Left lung (tissue), 10 donors: ENCODE data around the gene PPP1R13B. TPM values are rescaled to one million over a fixed set of nuclear protein-coding genes. Genes with fewer than 3 reads are reported as not detected.
A peak's percentile ranks its signal among the peaks of the same experiment; 100 is the strongest.

ENCODE experiments used
- ATAC-seq: fragments of 200-7000 bp; cut with Tn5 transposase; one replicate; pipeline ENCODE4 v1.9.1; 2020; ENCODE audit warnings: moderate library complexity
- DNase-seq, 4 donors: peaks; one replicate each; pipeline ENCODE4 v3.0.0-alpha.2; 2013 to 2020
- H3K27ac ChIP-seq, 2 donors: fragments of 200-600 bp; sonication (generic) in 1 of 2; one replicate each; pipeline versions ENCODE4 v1.5.0 to v1.8.0; 2020 to 2021
- H3K27me3 ChIP-seq, 2 donors: fragments of 200-600 bp; sonication (generic) in 1 of 2; one replicate each; pipeline versions ENCODE4 v1.5.0 to v1.8.0; 2020 to 2021
- H3K36me3 ChIP-seq, 2 donors: fragments of 200-600 bp; sonication (generic) in 1 of 2; one replicate each; pipeline versions ENCODE4 v1.5.0 to v1.8.0; 2020 to 2021
- H3K4me1 ChIP-seq, 2 donors: fragments of 200-600 bp; one replicate each; pipeline ENCODE4 v1.8.0; 2021
- H3K4me3 ChIP-seq, 2 donors: fragments of 200-600 bp; sonication (generic) in 1 of 2; one replicate each; pipeline versions ENCODE4 v1.5.0 to v1.8.0; 2020 to 2021; ENCODE audit warnings: mild to moderate bottlenecking in 1 of 2
- H3K9me3 ChIP-seq, 2 donors: fragments of 200-600 bp; sonication (generic) in 1 of 2; one replicate each; pipeline versions ENCODE4 v1.5.0 to v1.8.0; 2020 to 2021
- CTCF ChIP-seq, 2 donors: fragments of 200-600 bp; sonication (generic) in 1 of 2; IDR thresholded peaks; one replicate each; pipeline versions ENCODE4 v1.5.0 to v1.8.0; 2021; ENCODE audit warnings: antibody characterized with exemption in 2 of 2
- intact Hi-C, 2 donors: fragments of 100-400 bp; cut with DNase I; formaldehyde crosslinking; loops; one replicate each; pipeline versions ENCODE4 v1.11.2 to v1.14.2; 2022
- polyA plus RNA-seq, 6 donors: library from polyadenylated mRNA; unstranded; fragments of 120-200 nt; gene quantifications; one replicate each; pipeline ENCODE4 v1.2.1, GENCODE V29; 2013; ENCODE audit not compliant: insufficient read length in 6 of 6
- total RNA-seq, 2 donors: library from RNA; stranded (reverse); fragmentation: NEBNext Ultra II Directional; extraction: Animal tissue kit (Norgen Biotek cat#: 25700); gene quantifications; one replicate each; pipeline ENCODE4 v1.2.1, GENCODE V29; 2021
- donor health status: DM: no; HTN: yes; CAD: no.
- donor health status: DM: no; HTN: no; CAD: no.

Gene PPP1R13B
- total and polyA plus RNA-seq, 8 donors: 48.0 to 86.9 (median 61.7) TPM

GRCh38 chr14:103696070-103696402 lies 151.3 kb downstream of the PPP1R13B start:
- no peaks in the 10 kb centered on the region for H3K9me3 ChIP-seq

GRCh38 chr14:103695296-103696069 lies 151.9 kb downstream of the PPP1R13B start:
- intact Hi-C loops: loop anchor here in 1 of 2 donors (10.0 kb wide), 1 partner anchor 121 kb away; no protein-coding TSS in a partner anchor
- H3K4me3 ChIP-seq: no peak overlapping the region
- no peak for TF ChIP-seq CTCF (IDR thresholded peaks at IDR 0.05)
- H3K4me1 ChIP-seq: peaks cover 2 to 42% of the 10 kb centered on the region in 2 donors
- ATAC-seq: no peak
- no peak overlapping the region for H3K27ac ChIP-seq
- H3K36me3 ChIP-seq: peaks cover 0 to 90% of the 10 kb centered on the region in 2 donors
- H3K27me3 ChIP-seq: no peaks in the 10 kb centered on the region
- no peaks in the 10 kb centered on the region for H3K9me3 ChIP-seq
- DNase-seq: no peak

More at GRCh38 chr14:103696070-103696402, 151.3 kb downstream of the PPP1R13B start:
- ATAC-seq (no peak), DNase-seq (peak in 1 of 4 donors; percentile 30)
- TF ChIP-seq CTCF (IDR thresholded peaks at IDR 0.05): no peak
- peaks cover 2 to 42% of the 10 kb centered on the region in 2 donors for H3K4me1 ChIP-seq
- intact Hi-C loops: loop anchor here in 1 of 2 donors (10.0 kb wide), 1 partner anchor 121 kb away; no protein-coding TSS in a partner anchor
- peak overlapping the region in 1 of 2 donors; percentile 14 for H3K27ac ChIP-seq
- no peaks in the 10 kb centered on the region for H3K27me3 ChIP-seq
- H3K4me3 ChIP-seq: no peak overlapping the region
- peaks cover 0 to 92% of the 10 kb centered on the region in 2 donors for H3K36me3 ChIP-seq

- Histone ChIP-seq H3K27ac (no peak overlapping the region), H3K27me3 (no peaks in the 10 kb centered on the region), H3K4me1 (peaks cover 2 to 42% of the 10 kb centered on the region in 2 donors), H3K36me3 (peaks cover 0 to 86% of the 10 kb centered on the region in 2 donors), H3K4me3 (no peak overlapping the region), H3K9me3 (no peaks in the 10 kb centered on the region)
- intact Hi-C loops: loop anchor here in 1 of 2 donors (10.0 kb wide), 1 partner anchor 120 kb away; no protein-coding TSS in a partner anchor
- DNase-seq (no peak), ATAC-seq (no peak)
- no peak for TF ChIP-seq CTCF (IDR thresholded peaks at IDR 0.05)
Measured at GRCh38 chr14:103694572-103695026, 152.8 kb downstream of the PPP1R13B start.

- ATAC-seq (peak; percentile 91), DNase-seq (peak in 2 of 4 donors; percentile 83)
- Histone ChIP-seq H3K9me3 (no peaks in the 10 kb centered on the region), H3K27ac (no peak overlapping the region), H3K4me1 (peaks cover 2 to 36% of the 10 kb centered on the region in 2 donors), H3K36me3 (peaks cover 0 to 86% of the 10 kb centered on the region in 2 donors), H3K4me3 (no peak overlapping the region), H3K27me3 (no peaks in the 10 kb centered on the region)
- no peak for TF ChIP-seq CTCF (IDR thresholded peaks at IDR 0.05)
- intact Hi-C loops: loop anchor here in 1 of 2 donors (10.0 kb wide), 1 partner anchor 119 kb away; no protein-coding TSS in a partner anchor
Measured at GRCh38 chr14:103693515-103693914, 153.9 kb downstream of the PPP1R13B start.

- DNase-seq: peak in 1 of 4 donors; percentile 77
- H3K27me3 ChIP-seq: no peaks in the 10 kb centered on the region
- peaks cover 2 to 29% of the 10 kb centered on the region in 2 donors for H3K4me1 ChIP-seq
- no peaks in the 10 kb centered on the region for H3K9me3 ChIP-seq
- no peak for ATAC-seq
- no peak overlapping the region for H3K4me3 ChIP-seq
- no peak overlapping the region for H3K27ac ChIP-seq
- intact Hi-C loops: loop anchor here in 1 of 2 donors (10.0 kb wide), 1 partner anchor 118 kb away; no protein-coding TSS in a partner anchor
- H3K36me3 ChIP-seq: peaks cover 0 to 86% of the 10 kb centered on the region in 2 donors
- TF ChIP-seq CTCF (IDR thresholded peaks at IDR 0.05): no peak
Measured at GRCh38 chr14:103692871-103693270, 154.5 kb downstream of the PPP1R13B start.
